CMK (cell line): Measurements from ENCODE around the gene TAX1BP3.

Source experiments
- DNase-seq: peaks from one replicate; pipeline ENCODE4 v3.0.0-alpha.2; 2010; ENCODE audit warnings: low read depth

TAX1BP3 gene

GRCh38 chr17:3657874-3658783 is 10.2 kb downstream of the TAX1BP3 start:
- DNase-seq, result no peak

GRCh38 chr17:3657588-3657869 is 10.8 kb downstream of the TAX1BP3 start:
- DNase-seq, result no peak

GRCh38 chr17:3656755-3657587 is 11.4 kb downstream of the TAX1BP3 start:
- DNase-seq, result no peak

GRCh38 chr17:3656353-3656752 is 12.0 kb downstream of the TAX1BP3 start:
- DNase-seq, result no peak

- no peak for DNase-seq
Observed at GRCh38 chr17:3655766-3656165, 12.6 kb downstream of the TAX1BP3 start.

- no peak for DNase-seq
Observed at GRCh38 chr17:3647769-3648555, 20.4 kb downstream of the TAX1BP3 start.

- no peak for DNase-seq
Observed at GRCh38 chr17:3647251-3647650, 21.1 kb downstream of the TAX1BP3 start.

GRCh38 chr17:3645310-3645709 is 23.1 kb downstream of the TAX1BP3 start:
- DNase-seq, result no peak

GRCh38 chr17:3643889-3644349 is 24.5 kb downstream of the TAX1BP3 start:
- no peak for DNase-seq

GRCh38 chr17:3641717-3642486 is 26.5 kb downstream of the TAX1BP3 start:
- no peak for DNase-seq

GRCh38 chr17:3641014-3641413 is 27.4 kb downstream of the TAX1BP3 start:
- no peak for DNase-seq

- DNase-seq, result no peak
Observed at GRCh38 chr17:3639981-3640596, 28.3 kb downstream of the TAX1BP3 start.

- no peak for DNase-seq
Observed at GRCh38 chr17:3636908-3637373, 31.4 kb downstream of the TAX1BP3 start.

- peak; percentile 59 for DNase-seq
Observed at GRCh38 chr17:3636154-3636907, 32.0 kb downstream of the TAX1BP3 start, which contains the start of the genes CTNS and SHPK. CTNS (plus strand) TSS chr17:3636760; CDS start chr17:3640207, 3,447 bp downstream. SHPK (minus strand) TSS chr17:3636250; CDS start chr17:3636219, 31 bp downstream.

GRCh38 chr17:3635474-3636153 is 32.8 kb downstream of the TAX1BP3 start:
- DNase-seq, result no peak

- no peak for DNase-seq
Observed at GRCh38 chr17:3632287-3632686, 36.1 kb downstream of the TAX1BP3 start.

GRCh38 chr17:3630781-3631180 is 37.6 kb downstream of the TAX1BP3 start:
- no peak for DNase-seq

- DNase-seq, result no peak
Observed at GRCh38 chr17:3627769-3628167, 40.6 kb downstream of the TAX1BP3 start.
